Fibroblast of skin of left quadriceps (primary cell): ENCODE data around the gene SGTA.

Source experiments
- DNase-seq, 2 experiments: peaks; one replicate each; pipeline ENCODE4 v3.0.0-alpha.2; 2013; ENCODE audit warnings: low read depth in 2 of 2

The SGTA gene

GRCh38 chr19:2770055-2771013 is 12.7 kb downstream of the SGTA start:
- no peak for DNase-seq

GRCh38 chr19:2769218-2769617 is 13.9 kb downstream of the SGTA start:
- no peak for DNase-seq

GRCh38 chr19:2768365-2769132 is 14.5 kb downstream of the SGTA start:
- no peak for DNase-seq

GRCh38 chr19:2767688-2768087 is 15.4 kb downstream of the SGTA start:
- no peak for DNase-seq

DNA sequence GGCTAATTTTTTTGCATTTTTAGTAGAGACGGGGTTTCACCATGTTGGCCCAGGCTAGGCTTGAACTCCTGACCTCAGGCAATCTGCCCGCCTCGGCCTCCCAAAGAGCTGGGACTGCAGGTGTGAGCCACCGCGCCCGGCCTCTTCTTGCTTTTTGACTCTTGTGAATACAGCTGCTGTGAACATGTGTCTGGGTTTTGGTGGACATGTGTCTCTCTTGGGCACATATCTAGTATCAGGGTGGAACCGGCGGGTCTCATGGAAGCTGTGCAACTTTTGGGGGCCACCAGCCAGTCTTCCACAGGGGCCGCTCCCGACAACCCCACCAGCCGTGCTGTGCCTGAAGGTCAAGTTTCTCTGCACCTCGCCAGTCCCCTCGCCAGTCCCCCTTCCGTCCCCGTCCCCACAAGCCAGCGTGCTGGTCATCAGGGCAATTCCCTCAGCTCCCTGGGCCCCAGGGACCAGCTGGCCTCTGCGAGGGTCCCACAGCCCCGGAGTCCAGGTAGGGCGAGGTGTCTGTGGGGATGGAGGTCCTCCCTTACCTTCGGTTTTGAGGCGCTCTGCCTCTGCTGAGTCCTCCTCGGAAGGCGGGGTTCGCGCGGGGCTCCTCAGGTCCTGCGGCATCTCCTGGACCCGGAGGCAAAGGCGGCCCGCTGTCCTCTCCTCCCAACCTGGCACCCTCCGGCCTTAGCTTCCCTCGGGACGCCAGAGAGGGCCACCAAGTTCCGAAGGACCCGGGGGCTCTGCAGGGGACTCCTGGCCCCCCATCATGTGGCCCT is 16.3 kb downstream of the SGTA start:
- no peak for DNase-seq

- no peak for DNase-seq
Observed at GRCh38 chr19:2765376-2765775, 17.7 kb downstream of the SGTA start.

- DNase-seq: no peak
Observed at GRCh38 chr19:2764945-2765344, 18.1 kb downstream of the SGTA start.

GRCh38 chr19:2763687-2764086 is 19.4 kb downstream of the SGTA start:
- no peak for DNase-seq

- DNase-seq: no peak
Observed at GRCh38 chr19:2762783-2763496, 20.1 kb downstream of the SGTA start.

DNA sequence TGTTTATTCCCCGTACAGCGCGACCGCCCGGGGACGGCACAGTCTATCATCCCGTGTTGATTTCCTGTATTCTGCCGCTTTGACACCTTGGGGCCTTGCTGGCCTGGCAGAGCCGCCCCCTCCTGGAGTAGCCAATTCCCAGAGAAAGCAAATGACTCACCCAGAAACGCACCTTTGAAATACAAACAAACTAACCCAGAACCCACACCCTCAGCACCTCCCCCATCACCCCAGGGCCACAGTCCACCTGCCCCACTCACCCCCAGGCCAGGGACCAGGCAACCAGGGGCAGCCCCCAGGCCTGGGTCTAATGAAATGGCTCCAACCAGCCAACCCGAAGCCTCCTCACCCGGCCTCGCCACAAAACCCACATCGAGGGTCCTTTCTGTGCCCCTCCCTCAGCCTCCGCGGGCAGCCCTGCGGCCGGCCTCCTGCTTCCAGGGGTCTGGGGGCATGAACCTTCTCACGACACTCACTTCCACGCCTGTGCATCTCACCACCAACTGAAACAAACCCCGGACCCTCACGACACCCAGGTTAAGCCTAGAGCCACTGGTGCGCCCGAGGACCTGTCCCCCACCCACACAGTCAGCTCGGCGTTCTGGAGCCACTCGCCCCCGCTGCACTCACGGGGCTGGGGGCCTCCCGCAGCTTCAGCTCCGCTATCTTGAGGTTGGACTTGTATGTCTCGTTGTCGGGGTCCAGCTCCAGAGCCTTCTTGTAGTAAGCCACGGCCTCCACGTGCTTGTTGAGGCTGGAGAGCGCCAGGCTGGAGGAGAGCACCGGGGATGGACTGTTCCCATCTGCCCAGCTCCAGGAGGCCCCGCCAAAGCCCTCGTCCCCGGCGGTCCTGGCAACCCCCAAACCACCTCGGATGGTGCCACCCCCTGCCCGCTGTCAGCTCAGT is 20.9 kb downstream of the SGTA start:
- DNase-seq: no peak

DNA sequence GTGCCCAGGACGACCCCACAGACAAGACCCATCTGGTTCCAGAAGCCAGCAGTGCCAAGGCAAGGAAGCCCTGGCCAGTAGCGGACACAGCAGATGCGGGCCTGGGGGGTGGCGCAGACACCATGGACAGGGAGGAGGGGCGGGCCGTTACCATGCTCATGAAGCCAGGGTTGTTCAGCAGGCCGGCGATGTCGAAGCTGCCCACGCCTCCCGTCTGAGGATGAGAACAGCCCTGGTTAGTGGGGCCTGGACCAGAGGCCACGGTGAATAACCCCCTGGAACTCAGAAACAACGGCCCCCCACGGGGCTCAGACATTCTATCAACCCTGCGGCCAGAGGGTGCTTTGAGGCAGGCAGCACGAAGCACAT is 21.8 kb downstream of the SGTA start:
- no peak for DNase-seq

GRCh38 chr19:2759965-2760364 is 23.1 kb downstream of the SGTA start:
- DNase-seq: no peak

- no peak for DNase-seq
Observed at GRCh38 chr19:2759362-2759761, 23.7 kb downstream of the SGTA start.

GRCh38 chr19:2758601-2759313 is 24.3 kb downstream of the SGTA start:
- DNase-seq: no peak

GRCh38 chr19:2756921-2757881 is 25.9 kb downstream of the SGTA start:
- DNase-seq: no peak

- DNase-seq: no peak
Observed at GRCh38 chr19:2756477-2756876, 26.6 kb downstream of the SGTA start.

GRCh38 chr19:2755811-2756210 is 27.3 kb downstream of the SGTA start:
- DNase-seq: no peak

DNA sequence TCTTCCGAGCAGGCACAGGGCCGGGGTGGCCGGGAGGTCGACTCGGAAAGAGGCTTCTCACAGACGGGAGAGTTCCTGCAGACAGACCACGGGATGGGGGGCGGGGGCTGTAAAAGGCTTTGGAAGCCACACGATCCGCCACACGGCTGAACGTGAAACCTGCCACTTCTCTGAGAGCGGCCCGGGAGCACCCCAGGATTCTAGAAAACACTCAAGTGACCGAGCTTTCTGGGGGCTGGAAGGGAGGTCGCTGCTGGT is 27.7 kb downstream of the SGTA start:
- no peak for DNase-seq
